Activated B cell treated with CpG ODN at 0.5 μM for 24 hours (primary cell): Measurements from ENCODE around the gene ARHGAP33. TPM values are rescaled to one million over a fixed set of nuclear protein-coding genes. Genes with fewer than 3 reads are reported as not detected.
"Not testable (repeated sequence)": the region's sequence is repeated elsewhere in the genome, so short reads cannot be mapped to it uniquely, and the experiment has no call there.

ENCODE experiments used
- ATAC-seq: fragments of 200-7000 bp; cut with Tn5 transposase; one replicate; pipeline ENCODE4 v1.10.0; 2021; ENCODE audit warnings: low read depth, mild to moderate bottlenecking, moderate library complexity
- CTCF ChIA-PET: fragments of 350-600 bp; sonication (Branson Sonifier 250); formaldehyde crosslinking; loops from one replicate; lab custom pipeline; 2021; ENCODE audit warnings: antibody characterized with exemption; lab: Charles Lee
- POLR2A ChIA-PET: fragments of 350-600 bp; sonication (Branson Sonifier 250); formaldehyde crosslinking; loops from one replicate; lab custom pipeline; 2021; ENCODE audit warnings: antibody characterized with exemption; lab: Charles Lee
- DNase-seq: peaks from one replicate; pipeline ENCODE4 v3.0.0; 2022
- H3K27ac Mint-ChIP-seq: one replicate; pipeline ENCODE4 v1.8.0; 2020; ENCODE audit warnings: mixed read lengths
- H3K27me3 Mint-ChIP-seq: one replicate; pipeline ENCODE4 v1.8.0; 2021; ENCODE audit warnings: mixed read lengths
- H3K36me3 Mint-ChIP-seq: one replicate; pipeline ENCODE4 v1.8.0; 2021; ENCODE audit warnings: low read depth, mixed read lengths
- H3K4me1 Mint-ChIP-seq: one replicate; pipeline ENCODE4 v1.8.0; 2021; ENCODE audit warnings: mixed read lengths
- H3K4me3 Mint-ChIP-seq: one replicate; pipeline ENCODE4 v1.8.0; 2020; ENCODE audit warnings: mild to moderate bottlenecking, mixed read lengths
- H3K9me3 Mint-ChIP-seq: one replicate; pipeline ENCODE4 v1.8.0; 2020; ENCODE audit warnings: mixed read lengths
- CTCF ChIP-seq: fragments of 200-600 bp; IDR thresholded peaks from one replicate; pipeline ENCODE4 v1.8.0; 2022; ENCODE audit warnings: antibody characterized with exemption, mild to moderate bottlenecking
- intact Hi-C: fragments of 100-400 bp; cut with micrococcal nuclease; formaldehyde crosslinking; loops from one replicate; pipeline ENCODE4 v1.15.1; 2024
- total RNA-seq: library from RNA; stranded (reverse); gene quantifications from 2 replicates; pipeline ENCODE4 v1.2.3, GENCODE V29; 2022

Gene ARHGAP33
- total RNA-seq, 1 donor from 2014 or later = 15.0 TPM

- Mint-ChIP-seq H3K36me3 (no peaks in the 10 kb centered on the region), H3K27me3 (peaks cover 25% of the 10 kb centered on the region), H3K9me3 (no peaks in the 10 kb centered on the region), H3K4me1 (no peaks in the 10 kb centered on the region), H3K27ac (no peak overlapping the region), H3K4me3 (no peak overlapping the region)
- DNase-seq (no peak), ATAC-seq (no peak)
- TF ChIP-seq CTCF = no peak
- ChIA-PET CTCF (no interaction called here), POLR2A (no interaction called here)
- intact Hi-C loops = no loop called here
Observed at GRCh38 chr19:35830986-35831385, 55.6 kb downstream of the ARHGAP33 start.

GRCh38 chr19:35832054-35832453, 56.7 kb downstream of the ARHGAP33 start:
- Mint-ChIP-seq H3K36me3 (no peaks in the 10 kb centered on the region), H3K4me3 (no peak overlapping the region), H3K27me3 (peaks cover 23% of the 10 kb centered on the region), H3K9me3 (no peaks in the 10 kb centered on the region), H3K4me1 (no peaks in the 10 kb centered on the region), H3K27ac (no peak overlapping the region)
- intact Hi-C loops = no loop called here
- TF ChIP-seq CTCF = no peak
- DNase-seq = no peak
- ATAC-seq = no peak
- CTCF ChIA-PET = no interaction called here
- POLR2A ChIA-PET = interaction anchor here (0.7 kb wide), 1 partner anchor 321 kb away, joined by 5 read pairs; no protein-coding TSS in a partner anchor

GRCh38 chr19:35833972-35834371, 58.6 kb downstream of the ARHGAP33 start:
- peaks cover 20% of the 10 kb centered on the region for H3K27me3 Mint-ChIP-seq
- ATAC-seq = no peak
- TF ChIP-seq CTCF = no peak
- DNase-seq = no peak
- ChIA-PET CTCF (no interaction called here), POLR2A (no interaction called here)
- H3K4me1 Mint-ChIP-seq = no peaks in the 10 kb centered on the region
- no peaks in the 10 kb centered on the region for H3K36me3 Mint-ChIP-seq
- H3K4me3 Mint-ChIP-seq = no peak overlapping the region
- peaks cover 2% of the 10 kb centered on the region for H3K9me3 Mint-ChIP-seq
- no peak overlapping the region for H3K27ac Mint-ChIP-seq
- intact Hi-C loops = no loop called here

- H3K4me1 Mint-ChIP-seq, H3K36me3 Mint-ChIP-seq, ATAC-seq: not testable (repeated sequence)
Observed at GRCh38 chr19:35836096-35836495, 60.7 kb downstream of the ARHGAP33 start.

More at GRCh38 chr19:35836096-35836495, 60.7 kb downstream of the ARHGAP33 start:
- peaks cover 15% of the 10 kb centered on the region for H3K27me3 Mint-ChIP-seq
- H3K27ac Mint-ChIP-seq, H3K9me3 Mint-ChIP-seq, DNase-seq, intact Hi-C loops, H3K4me3 Mint-ChIP-seq, CTCF ChIA-PET, POLR2A ChIA-PET: not testable (repeated sequence)

Other genes with a start within 250 kb of the ARHGAP33 start
- not detected in 2 replicates for gene SBSN, start 247.3 kb upstream of the ARHGAP33 start, total RNA-seq
- gene GAPDHS, start 242.1 kb upstream of the ARHGAP33 start, total RNA-seq = not detected in 2 replicates
- gene TMEM147, start 229.9 kb upstream of the ARHGAP33 start, total RNA-seq = 46.9 and 55.3 TPM in 2 replicates
- not detected in 2 replicates for gene ATP4A, start 211.9 kb upstream of the ARHGAP33 start, total RNA-seq
- gene PMIS2, start 189.4 kb upstream of the ARHGAP33 start, total RNA-seq = not detected in 2 replicates
- 31.5 and 36.1 TPM in 2 replicates for gene HAUS5, start 162.8 kb upstream of the ARHGAP33 start, total RNA-seq
- gene RBM42, start 146.5 kb upstream of the ARHGAP33 start, total RNA-seq = 73.6 and 76.1 TPM in 2 replicates
- gene ETV2, start 133.8 kb upstream of the ARHGAP33 start, total RNA-seq = 0.32 TPM in 1 of 2 replicates, not detected in the other
- 334 and 401 TPM in 2 replicates for gene COX6B1, start 127.2 kb upstream of the ARHGAP33 start, total RNA-seq
- not detected in 2 replicates for gene UPK1A, start 109.0 kb upstream of the ARHGAP33 start, total RNA-seq
- 16.4 and 21.4 TPM in 2 replicates for gene ZBTB32, start 71.0 kb upstream of the ARHGAP33 start, total RNA-seq
- gene KMT2B, start 57.6 kb upstream of the ARHGAP33 start, total RNA-seq = 65.6 and 65.8 TPM in 2 replicates
- gene IGFLR1, start 33.1 kb upstream of the ARHGAP33 start, total RNA-seq = 130 and 133 TPM in 2 replicates
- gene U2AF1L4, start 30.1 kb upstream of the ARHGAP33 start, total RNA-seq = 41.0 and 46.1 TPM in 2 replicates
- 45.0 and 45.6 TPM in 2 replicates for gene PSENEN, start 29.9 kb upstream of the ARHGAP33 start, total RNA-seq
- gene LIN37, start 27.0 kb upstream of the ARHGAP33 start, total RNA-seq = 12.2 and 14.3 TPM in 2 replicates
- gene HSPB6, start 18.5 kb upstream of the ARHGAP33 start, total RNA-seq = not detected in 2 replicates
- gene PROSER3, start 17.4 kb upstream of the ARHGAP33 start, total RNA-seq = 43.7 and 60.5 TPM in 2 replicates
- not detected in 2 replicates for gene PRODH2, start 37.3 kb downstream of the ARHGAP33 start, total RNA-seq
- 0.18 TPM in 1 of 2 replicates, not detected in the other for gene NPHS1, start 76.9 kb downstream of the ARHGAP33 start, total RNA-seq
- gene KIRREL2, start 81.3 kb downstream of the ARHGAP33 start, total RNA-seq = not detected in 2 replicates
- not detected in 2 replicates for gene APLP1, start 93.0 kb downstream of the ARHGAP33 start, total RNA-seq
- gene NFKBID, start 125.0 kb downstream of the ARHGAP33 start, total RNA-seq = 120 and 143 TPM in 2 replicates
- gene HCST, start 127.0 kb downstream of the ARHGAP33 start, total RNA-seq = 2.9 and 3.5 TPM in 2 replicates
- 0.83 TPM in 1 of 2 replicates, not detected in the other for gene TYROBP, start 132.7 kb downstream of the ARHGAP33 start, total RNA-seq
- gene LRFN3, start 160.8 kb downstream of the ARHGAP33 start, total RNA-seq = 1.8 TPM in 2 replicates
- gene SDHAF1, start 219.6 kb downstream of the ARHGAP33 start, total RNA-seq = 20.3 and 21.9 TPM in 2 replicates
- 2.1 and 3.7 TPM in 2 replicates for gene SYNE4, start 233.2 kb downstream of the ARHGAP33 start, total RNA-seq
- gene ALKBH6, start 238.6 kb downstream of the ARHGAP33 start, total RNA-seq = 32.7 and 39.7 TPM in 2 replicates